Measurements from ENCODE around the gene CXorf58.

- TF ChIP-seq GATA2 (IDR thresholded peaks at IDR 0.05; ENCODE audit: low read depth, low read length), result no peak
- no peak for TF ChIP-seq GATA3 (IDR thresholded peaks at IDR 0.05; ENCODE audit: low read depth, low read length)
Measured at GRCh38 chrX:23939203-23939602, 31.4 kb downstream of the CXorf58 start.
